WTC11 (cell line): ENCODE data around the gene TRAP1. TPM values are rescaled to one million over a fixed set of nuclear protein-coding genes. Genes with fewer than 3 reads are reported as not detected.

Experiments
- ATAC-seq: fragments of 200-7000 bp; cut with Tn5 transposase; 2 replicates; pipeline ENCODE4 v1.10.0; 2021; ENCODE audit warnings: mild to moderate bottlenecking, moderate library complexity
- CTCF ChIA-PET: fragments of 300-600 bp; sonication (Branson Sonifier 250); formaldehyde crosslinking; loops from one replicate; lab custom pipeline; 2021; ENCODE audit warnings: antibody characterized with exemption; lab: Charles Lee
- POLR2A ChIA-PET: fragments of 350-600 bp; sonication (Branson Sonifier 250); formaldehyde crosslinking; loops from one replicate; lab custom pipeline; 2021; ENCODE audit warnings: antibody characterized with exemption; lab: Charles Lee
- DNase-seq: peaks from one replicate; pipeline ENCODE4 v3.0.0; 2021; ENCODE audit warnings: low spot score
- H3K27ac Mint-ChIP-seq: 2 replicates; pipeline ENCODE4 v1.8.0; 2021; ENCODE audit warnings: mixed read lengths
- H3K27me3 Mint-ChIP-seq: 2 replicates; pipeline ENCODE4 v1.8.0; 2021; ENCODE audit warnings: low read depth, mild to moderate bottlenecking, moderate library complexity, mixed read lengths
- H3K36me3 Mint-ChIP-seq: 2 replicates; pipeline ENCODE4 v1.8.0; 2021; ENCODE audit warnings: mixed read lengths
- H3K4me1 Mint-ChIP-seq: 2 replicates; pipeline ENCODE4 v1.8.0; 2022; ENCODE audit warnings: mixed read lengths
- H3K4me3 Mint-ChIP-seq: 2 replicates; pipeline ENCODE4 v1.8.0; 2021; ENCODE audit warnings: mild to moderate bottlenecking, moderate library complexity, mixed read lengths
- H3K9me3 Mint-ChIP-seq: 2 replicates; pipeline ENCODE4 v1.8.0; 2021; ENCODE audit warnings: mixed read lengths
- ATF3 ChIP-seq: sonication (generic); formaldehyde crosslinking; conservative IDR thresholded peaks from 2 replicates; pipeline ENCODE4 v1.8.1; 2022; ENCODE audit warnings: mild to moderate bottlenecking, missing genetic modification reagents
- ATF6 ChIP-seq: sonication (generic); formaldehyde crosslinking; IDR thresholded peaks from 2 replicates; pipeline ENCODE4 v1.8.1; 2023; ENCODE audit warnings: mild to moderate bottlenecking, missing genetic modification reagents
- CTCF ChIP-seq: fragments of 200-600 bp; IDR thresholded peaks from 2 replicates; pipeline ENCODE4 v1.8.0; 2022; ENCODE audit warnings: antibody characterized with exemption
- E2F1 ChIP-seq: sonication (generic); formaldehyde crosslinking; IDR thresholded peaks from 2 replicates; pipeline ENCODE4 v1.8.0; 2022; ENCODE audit warnings: mild to moderate bottlenecking, missing genetic modification reagents
- E2F5 ChIP-seq: sonication (generic); formaldehyde crosslinking; IDR thresholded peaks from 2 replicates; pipeline ENCODE4 v1.8.1; 2022; ENCODE audit warnings: mild to moderate bottlenecking, moderate library complexity, missing genetic modification reagents
- EMX1 ChIP-seq: fragments of 250-450 bp; sonication (Bioruptor Pico); IDR thresholded peaks from 2 replicates; pipeline ENCODE4 v1.8.0; 2021; ENCODE audit warnings: mild to moderate bottlenecking
- FOXJ3 ChIP-seq: sonication (generic); formaldehyde crosslinking; IDR thresholded peaks from 2 replicates; pipeline ENCODE4 v1.9.0; 2021; ENCODE audit warnings: missing genetic modification reagents, mild to moderate bottlenecking, borderline replicate concordance
- FOXP4 ChIP-seq: sonication (generic); formaldehyde crosslinking; IDR thresholded peaks from 2 replicates; pipeline ENCODE4 v1.8.0; 2022; ENCODE audit warnings: mild to moderate bottlenecking, missing genetic modification reagents
- MLX ChIP-seq: sonication (generic); formaldehyde crosslinking; IDR thresholded peaks from 2 replicates; pipeline ENCODE4 v1.8.1; 2023; ENCODE audit warnings: mild to moderate bottlenecking, missing genetic modification reagents, moderate library complexity
- MXD4 ChIP-seq: fragments of 250-450 bp; sonication (Bioruptor Pico); IDR thresholded peaks from 2 replicates; pipeline ENCODE4 v1.8.0; 2021; ENCODE audit warnings: mild to moderate bottlenecking, moderate library complexity, borderline replicate concordance
- MYBL2 ChIP-seq: sonication (generic); formaldehyde crosslinking; IDR thresholded peaks from 2 replicates; pipeline ENCODE4 v1.8.1; 2023; ENCODE audit warnings: mild to moderate bottlenecking, moderate library complexity, missing genetic modification reagents
- PREB ChIP-seq: sonication (generic); formaldehyde crosslinking; IDR thresholded peaks from 2 replicates; pipeline ENCODE4 v1.8.1; 2022; ENCODE audit warnings: mild to moderate bottlenecking, missing genetic modification reagents, moderate library complexity, borderline replicate concordance
- SMAD4 ChIP-seq: sonication (generic); formaldehyde crosslinking; IDR thresholded peaks from 2 replicates; pipeline ENCODE4 v1.8.0; 2022; ENCODE audit warnings: mild to moderate bottlenecking, missing genetic modification reagents
- TEAD4 ChIP-seq: sonication (generic); formaldehyde crosslinking; IDR thresholded peaks from 2 replicates; pipeline ENCODE4 v1.8.0; 2022; ENCODE audit warnings: mild to moderate bottlenecking, missing genetic modification reagents
- USF1 ChIP-seq: sonication (generic); formaldehyde crosslinking; IDR thresholded peaks from 2 replicates; pipeline ENCODE4 v1.8.0; 2022; ENCODE audit warnings: mild to moderate bottlenecking, missing genetic modification reagents
- USF2 ChIP-seq: sonication (generic); formaldehyde crosslinking; IDR thresholded peaks from 2 replicates; pipeline ENCODE4 v1.8.1; 2023; ENCODE audit warnings: mild to moderate bottlenecking, missing genetic modification reagents, moderate library complexity
- ZNF138 ChIP-seq: sonication (generic); formaldehyde crosslinking; conservative IDR thresholded peaks from 2 replicates; pipeline ENCODE4 v1.8.1; 2022; ENCODE audit warnings: mild to moderate bottlenecking, moderate library complexity, missing genetic modification reagents
- ZNF317 ChIP-seq: sonication (generic); formaldehyde crosslinking; IDR thresholded peaks from 2 replicates; pipeline ENCODE4 v1.8.1; 2023; ENCODE audit warnings: low read depth, mild to moderate bottlenecking, moderate library complexity, missing genetic modification reagents, borderline replicate concordance
- ZNF416 ChIP-seq: fragments of 250-450 bp; sonication (Bioruptor Pico); IDR thresholded peaks from 2 replicates; pipeline ENCODE4 v1.9.0; 2021; ENCODE audit warnings: mild to moderate bottlenecking, inconsistent platforms
- ZNF423 ChIP-seq: fragments of 250-450 bp; sonication (Bioruptor Pico); IDR thresholded peaks from 2 replicates; pipeline ENCODE4 v2.1.2; 2022; ENCODE audit warnings: mild to moderate bottlenecking, moderate library complexity
- ZNF671 ChIP-seq: fragments of 250-450 bp; sonication (Bioruptor Pico); IDR thresholded peaks from 2 replicates; pipeline ENCODE4 v1.8.0; 2021; ENCODE audit warnings: mild to moderate bottlenecking
- total RNA-seq: library from RNA; stranded (reverse); gene quantifications from 3 replicates; pipeline ENCODE4 v1.2.3, GENCODE V29; 2021

TRAP1 gene
- total RNA-seq, 1 experiment from 2014 or later = 285 TPM

- no peaks in the 10 kb centered on the region for H3K4me1 Mint-ChIP-seq
- DNase-seq (no peak), ATAC-seq (no peak)
- no peaks in the 10 kb centered on the region for H3K9me3 Mint-ChIP-seq
- ChIA-PET CTCF (interaction anchor here (0.7 kb wide), 1 partner anchor 601 kb away, joined by 6 read pairs; no protein-coding TSS in a partner anchor), POLR2A (no interaction called here)
- peaks cover 38% of the 10 kb centered on the region for H3K36me3 Mint-ChIP-seq
- H3K27ac Mint-ChIP-seq = no peak overlapping the region
- no peaks in the 10 kb centered on the region for H3K27me3 Mint-ChIP-seq
- H3K4me3 Mint-ChIP-seq = no peak overlapping the region
- TF ChIP-seq USF2 (CRISPR knock-in tag) (no peak), FOXJ3 (CRISPR knock-in tag) (no peak)
Observed at GRCh38 chr16:3759736-3760135, 42.4 kb upstream of the TRAP1 start.

- POLR2A ChIA-PET = no interaction called here
- no peaks in the 10 kb centered on the region for H3K4me1 Mint-ChIP-seq
- DNase-seq (no peak), ATAC-seq (no peak)
- H3K4me3 Mint-ChIP-seq = no peak overlapping the region
- peaks cover 36% of the 10 kb centered on the region for H3K36me3 Mint-ChIP-seq
- no peak for TF ChIP-seq MLX
- TF ChIP-seq ATF3 (CRISPR knock-in tag) = no peak
- TF ChIP-seq MXD4 = no peak
- TF ChIP-seq ZNF671 = no peak
- TF ChIP-seq SMAD4 (CRISPR knock-in tag) = no peak
- TF ChIP-seq FOXP4 (CRISPR knock-in tag) = no peak
- TF ChIP-seq E2F5 (CRISPR knock-in tag) = no peak
- no peak for TF ChIP-seq ZNF423 (CRISPR knock-in tag)
- H3K27me3 Mint-ChIP-seq = no peaks in the 10 kb centered on the region
- no peaks in the 10 kb centered on the region for H3K9me3 Mint-ChIP-seq
- H3K27ac Mint-ChIP-seq = no peak overlapping the region; the same call in 1 of the 2 replicates
- CTCF ChIA-PET = no interaction called here
Observed at GRCh38 chr16:3756113-3756512, 38.8 kb upstream of the TRAP1 start.

GRCh38 chr16:3755249-3755648 lies 37.9 kb upstream of the TRAP1 start:
- Mint-ChIP-seq H3K4me1 (no peaks in the 10 kb centered on the region), H3K4me3 (no peak overlapping the region), H3K27ac (no peak overlapping the region), H3K36me3 (peaks cover 37% of the 10 kb centered on the region), H3K27me3 (no peaks in the 10 kb centered on the region), H3K9me3 (no peaks in the 10 kb centered on the region)
- DNase-seq (no peak), ATAC-seq (no peak)
- TF ChIP-seq ZNF416 (CRISPR knock-in tag) (no peak), EMX1 (CRISPR knock-in tag) (no peak), ZNF138 (CRISPR knock-in tag) (no peak), ZNF317 (CRISPR knock-in tag) (no peak), E2F1 (CRISPR knock-in tag) (no peak), USF1 (CRISPR knock-in tag) (no peak), PREB (CRISPR knock-in tag) (no peak), TEAD4 (CRISPR knock-in tag) (no peak), ATF6 (CRISPR knock-in tag) (no peak), CTCF (no peak), MYBL2 (no peak)
- CTCF ChIA-PET = interaction anchor here (0.6 kb wide), 1 partner anchor 9 kb away, joined by 3 read pairs; no protein-coding TSS in a partner anchor
- POLR2A ChIA-PET = no interaction called here
